GM23338 (cell line): ENCODE data around the gene SPRR2A. TPM values are rescaled to one million over a fixed set of nuclear protein-coding genes. Genes with fewer than 3 reads are reported as not detected.
A peak's percentile ranks its signal among the peaks of the same experiment; 100 is the strongest.

ENCODE experiments used
- ATAC-seq: fragments of 200-7000 bp; cut with Tn5 transposase; 3 replicates; pipeline ENCODE4 v1.9.1; 2020
- DNase-seq: peaks from one replicate; pipeline ENCODE4 v3.0.0-alpha.2; 2015; ENCODE audit warnings: low spot score
- H2AFZ ChIP-seq: fragments of 200-600 bp; sonication (generic); 2 replicates; pipeline ENCODE4 v1.8.0; 2016; ENCODE audit warnings: antibody characterized with exemption, mild to moderate bottlenecking, moderate library complexity
- H3F3A ChIP-seq: fragments of 200-600 bp; sonication (generic); replicated peaks from 2 replicates; pipeline ENCODE4 v1.8.0; 2017; ENCODE audit warnings: antibody characterized with exemption, mixed run types, low read depth
- H3K27ac ChIP-seq: fragments of 200-600 bp; sonication (generic); 2 replicates; pipeline ENCODE4 v1.6.1; 2016; ENCODE audit warnings: low read depth
- H3K27me3 ChIP-seq: fragments of 200-600 bp; sonication (generic); 2 replicates; pipeline ENCODE4 v1.8.0; 2016; ENCODE audit warnings: mild to moderate bottlenecking, mixed run types, moderate library complexity; ENCODE audit not compliant: insufficient read depth
- H3K36me3 ChIP-seq: fragments of 200-600 bp; sonication (generic); 2 replicates; pipeline ENCODE4 v1.8.0; 2016; ENCODE audit warnings: mild to moderate bottlenecking; ENCODE audit not compliant: insufficient read depth
- H3K4me1 ChIP-seq: fragments of 200-600 bp; sonication (generic); 2 replicates; pipeline ENCODE4 v1.8.0; 2016; ENCODE audit warnings: mild to moderate bottlenecking, moderate library complexity; ENCODE audit not compliant: insufficient read depth
- H3K4me2 ChIP-seq: fragments of 200-600 bp; sonication (generic); 2 replicates; pipeline ENCODE4 v1.7.1; 2017; ENCODE audit warnings: mixed run types
- H3K4me3 ChIP-seq: fragments of 200-600 bp; sonication (generic); 2 replicates; pipeline ENCODE4 v1.6.1; 2016; ENCODE audit warnings: mixed run types
- H3K79me2 ChIP-seq: fragments of 200-600 bp; sonication (generic); replicated peaks from 2 replicates; pipeline ENCODE4 v1.8.0; 2017; ENCODE audit warnings: mild to moderate bottlenecking; ENCODE audit not compliant: insufficient read depth
- H3K9me2 ChIP-seq: fragments of 200-600 bp; sonication (generic); 2 replicates; pipeline ENCODE4 v1.8.0; 2017; ENCODE audit not compliant: insufficient read depth
- H4K20me1 ChIP-seq: fragments of 200-600 bp; sonication (generic); replicated peaks from 2 replicates; pipeline ENCODE4 v1.8.0; 2017; ENCODE audit warnings: mild to moderate bottlenecking; ENCODE audit not compliant: insufficient read depth
- H3K27ac Mint-ChIP-seq: 2 replicates; pipeline ENCODE4 v1.8.0; 2020; ENCODE audit warnings: inconsistent platforms, mild to moderate bottlenecking, moderate library complexity, mixed read lengths
- H3K27me3 Mint-ChIP-seq: 3 replicates; pipeline ENCODE4 v1.8.0; 2022; ENCODE audit warnings: low read depth, mild to moderate bottlenecking, moderate library complexity, mixed read lengths, inconsistent platforms; ENCODE audit not compliant: insufficient read depth, poor library complexity
- H3K36me3 Mint-ChIP-seq: 3 replicates; pipeline ENCODE4 v1.8.0; 2021; ENCODE audit warnings: low read depth, mild to moderate bottlenecking, inconsistent platforms, moderate library complexity, mixed read lengths
- H3K4me1 Mint-ChIP-seq: 3 replicates; pipeline ENCODE4 v1.8.0; 2020; ENCODE audit warnings: mild to moderate bottlenecking, inconsistent platforms, mixed read lengths
- H3K4me3 Mint-ChIP-seq: 3 replicates; pipeline ENCODE4 v1.8.0; 2021; ENCODE audit warnings: moderate library complexity, mild to moderate bottlenecking, inconsistent platforms, mixed read lengths
- H3K9me3 Mint-ChIP-seq: 3 replicates; pipeline ENCODE4 v1.8.0; 2020; ENCODE audit warnings: moderate library complexity, mild to moderate bottlenecking, inconsistent platforms, mixed read lengths
- CREB1 ChIP-seq: fragments of 250-450 bp; sonication (Bioruptor Pico); IDR thresholded peaks from 2 replicates; pipeline ENCODE4 v1.5.0; 2020; ENCODE audit warnings: low read depth, mild to moderate bottlenecking, moderate library complexity
- CTCF ChIP-seq, 2 experiments: fragments of 200-600 bp in 1 of 2; sonication (generic) in 1 of 2; conservative IDR thresholded peaks; 2 replicates each; pipeline versions ENCODE4 v1.5.1 to v1.6.1; 2016 to 2017; ENCODE audit warnings: antibody characterized with exemption in 2 of 2, low read depth in 2 of 2, mild to moderate bottlenecking in 2 of 2, moderate library complexity in 1 of 2
- EZH2 ChIP-seq: fragments of 200-600 bp; sonication (generic); IDR thresholded peaks from one replicate; pipeline ENCODE4 v1.8.0; 2017; ENCODE audit warnings: antibody characterized with exemption, mild to moderate bottlenecking, low read depth; ENCODE audit not compliant: unreplicated experiment
- EZH2phosphoT487 ChIP-seq: fragments of 200-600 bp; sonication (generic); IDR thresholded peaks from one replicate; pipeline ENCODE4 v1.8.1; 2018; ENCODE audit warnings: antibody characterized with exemption; ENCODE audit not compliant: unreplicated experiment
- JUNB ChIP-seq: IDR thresholded peaks from one replicate; pipeline ENCODE4 v1.6.1; 2016; ENCODE audit warnings: antibody characterized with exemption; ENCODE audit not compliant: unreplicated experiment
- NANOG ChIP-seq: IDR thresholded peaks from 2 replicates; pipeline ENCODE4 v1.6.1; 2016; ENCODE audit warnings: antibody characterized with exemption, borderline replicate concordance
- POLR2AphosphoS5 ChIP-seq: IDR thresholded peaks from 2 replicates; pipeline ENCODE4 v1.6.1; 2016; ENCODE audit warnings: antibody characterized with exemption, low read depth
- STAT1 ChIP-seq: IDR thresholded peaks from one replicate; pipeline ENCODE4 v1.6.1; 2016; ENCODE audit warnings: antibody characterized with exemption; ENCODE audit not compliant: unreplicated experiment
- ZNF114 ChIP-seq: fragments of 250-450 bp; sonication (Bioruptor Pico); IDR thresholded peaks from 2 replicates; pipeline ENCODE4 v1.5.0; 2020; ENCODE audit warnings: mild to moderate bottlenecking, moderate library complexity
- ZNF331 ChIP-seq: fragments of 250-450 bp; sonication (Bioruptor Pico); IDR thresholded peaks from 2 replicates; pipeline ENCODE4 v1.5.0; 2020; ENCODE audit warnings: low read depth, mild to moderate bottlenecking, moderate library complexity
- ZNF462 ChIP-seq: fragments of 250-450 bp; sonication (Bioruptor Pico); IDR thresholded peaks from 2 replicates; pipeline ENCODE4 v1.5.0; 2020; ENCODE audit warnings: mild to moderate bottlenecking, moderate library complexity
- polyA plus RNA-seq: library from polyadenylated mRNA; unstranded; fragments of >200 nt; fragmentation: Nextera tagmentation; extraction: Ambion mirVana; gene quantifications from 2 replicates; pipeline ENCODE4 v1.2.1, GENCODE V29; 2016
- total RNA-seq: library from RNA; depleted of rRNA; stranded (reverse); fragments of >200 nt; shearing (Covaris generic); gene quantifications from 2 replicates; pipeline ENCODE4 v1.2.3, GENCODE V29; 2014
- TF ChIP-seq, protein P1 (sequence below): IDR thresholded peaks from one replicate; pipeline ENCODE4 v1.6.1; 2018; ENCODE audit warnings: antibody characterized with exemption; ENCODE audit not compliant: unreplicated experiment
- TF ChIP-seq, protein P2 (sequence below): IDR thresholded peaks from 2 replicates; pipeline ENCODE4 v1.6.1; 2016; ENCODE audit warnings: antibody characterized with exemption

The SPRR2A gene
- total and polyA plus RNA-seq, 2 experiments from 2014 or later: not detected

DNA sequence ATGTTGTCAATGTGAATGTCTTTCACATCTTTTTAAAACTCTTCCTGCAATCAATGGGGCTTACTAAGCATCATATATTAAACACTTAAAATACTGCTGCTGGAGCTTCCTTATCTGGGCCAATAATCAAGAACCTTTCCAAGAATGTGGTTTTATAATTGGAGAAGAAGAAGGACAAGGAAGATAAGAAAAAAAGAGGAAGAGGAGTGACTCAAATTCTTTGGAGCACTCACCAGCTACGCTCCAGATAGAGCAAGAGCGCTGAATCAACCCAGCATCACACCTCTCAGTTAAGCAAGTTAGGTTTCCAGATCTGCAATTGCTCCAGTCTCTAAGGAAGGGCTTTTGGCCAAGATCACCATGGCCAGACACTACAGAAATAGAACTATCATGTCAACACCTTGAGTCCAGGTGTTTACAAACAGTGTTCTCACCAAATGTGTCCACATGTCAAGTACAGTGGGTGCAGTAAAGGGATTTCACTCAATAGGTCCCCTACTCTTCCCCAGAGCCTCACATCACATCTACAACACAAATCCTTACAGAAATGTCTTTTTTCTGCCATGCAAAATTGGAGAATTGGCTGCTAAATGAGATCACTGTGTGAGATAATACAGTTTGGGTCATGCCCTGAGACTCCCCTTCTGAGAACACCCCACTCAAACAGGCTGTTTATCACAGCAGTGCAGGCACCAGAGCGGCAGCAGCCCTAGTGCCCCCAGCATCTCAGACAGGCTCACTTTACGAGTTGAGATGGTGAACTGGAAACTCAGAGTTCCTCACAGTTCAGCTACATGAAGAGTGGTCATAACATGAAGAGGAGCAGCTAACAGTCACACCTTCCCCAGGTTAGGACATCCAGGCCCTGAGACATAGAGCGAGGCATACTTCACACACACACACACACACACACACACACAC is 15.8 kb upstream of the SPRR2A start:
- Mint-ChIP-seq H3K36me3 (no peaks in the 10 kb centered on the region), H3K4me3 (no peak overlapping the region), H3K4me1 (no peaks in the 10 kb centered on the region), H3K9me3 (no peaks in the 10 kb centered on the region), H3K27ac (no peak overlapping the region), H3K27me3 (no peaks in the 10 kb centered on the region)
- no peak for DNase-seq
- no peak overlapping the region for H3K4me3 ChIP-seq
- H3F3A ChIP-seq: no peaks in the 10 kb centered on the region
- no peaks in the 10 kb centered on the region for H3K9me2 ChIP-seq
- H4K20me1 ChIP-seq: no peaks in the 10 kb centered on the region
- no peaks in the 10 kb centered on the region for H3K36me3 ChIP-seq
- no peak overlapping the region for H3K4me2 ChIP-seq
- H3K79me2 ChIP-seq: no peaks in the 10 kb centered on the region
- no peaks in the 10 kb centered on the region for H3K4me1 ChIP-seq
- ATAC-seq: no peak
- TF ChIP-seq ZNF331 (CRISPR knock-in tag): no peak
- TF ChIP-seq CREB1 (CRISPR knock-in tag): no peak
- no peak for TF ChIP-seq EZH2
- TF ChIP-seq CTCF (conservative IDR thresholded peaks at IDR 0.05; ENCODE audit: low read depth in 2 of 2): no peak
- TF ChIP-seq, protein P1, sequence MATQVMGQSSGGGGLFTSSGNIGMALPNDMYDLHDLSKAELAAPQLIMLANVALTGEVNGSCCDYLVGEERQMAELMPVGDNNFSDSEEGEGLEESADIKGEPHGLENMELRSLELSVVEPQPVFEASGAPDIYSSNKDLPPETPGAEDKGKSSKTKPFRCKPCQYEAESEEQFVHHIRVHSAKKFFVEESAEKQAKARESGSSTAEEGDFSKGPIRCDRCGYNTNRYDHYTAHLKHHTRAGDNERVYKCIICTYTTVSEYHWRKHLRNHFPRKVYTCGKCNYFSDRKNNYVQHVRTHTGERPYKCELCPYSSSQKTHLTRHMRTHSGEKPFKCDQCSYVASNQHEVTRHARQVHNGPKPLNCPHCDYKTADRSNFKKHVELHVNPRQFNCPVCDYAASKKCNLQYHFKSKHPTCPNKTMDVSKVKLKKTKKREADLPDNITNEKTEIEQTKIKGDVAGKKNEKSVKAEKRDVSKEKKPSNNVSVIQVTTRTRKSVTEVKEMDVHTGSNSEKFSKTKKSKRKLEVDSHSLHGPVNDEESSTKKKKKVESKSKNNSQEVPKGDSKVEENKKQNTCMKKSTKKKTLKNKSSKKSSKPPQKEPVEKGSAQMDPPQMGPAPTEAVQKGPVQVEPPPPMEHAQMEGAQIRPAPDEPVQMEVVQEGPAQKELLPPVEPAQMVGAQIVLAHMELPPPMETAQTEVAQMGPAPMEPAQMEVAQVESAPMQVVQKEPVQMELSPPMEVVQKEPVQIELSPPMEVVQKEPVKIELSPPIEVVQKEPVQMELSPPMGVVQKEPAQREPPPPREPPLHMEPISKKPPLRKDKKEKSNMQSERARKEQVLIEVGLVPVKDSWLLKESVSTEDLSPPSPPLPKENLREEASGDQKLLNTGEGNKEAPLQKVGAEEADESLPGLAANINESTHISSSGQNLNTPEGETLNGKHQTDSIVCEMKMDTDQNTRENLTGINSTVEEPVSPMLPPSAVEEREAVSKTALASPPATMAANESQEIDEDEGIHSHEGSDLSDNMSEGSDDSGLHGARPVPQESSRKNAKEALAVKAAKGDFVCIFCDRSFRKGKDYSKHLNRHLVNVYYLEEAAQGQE: no peak
- TF ChIP-seq ZNF114 (CRISPR knock-in tag): no peak
- no peak for TF ChIP-seq JUNB
- TF ChIP-seq STAT1: no peak
- TF ChIP-seq ZNF462 (CRISPR knock-in tag): no peak
- no peak for TF ChIP-seq EZH2phosphoT487
- TF ChIP-seq, protein P2, sequence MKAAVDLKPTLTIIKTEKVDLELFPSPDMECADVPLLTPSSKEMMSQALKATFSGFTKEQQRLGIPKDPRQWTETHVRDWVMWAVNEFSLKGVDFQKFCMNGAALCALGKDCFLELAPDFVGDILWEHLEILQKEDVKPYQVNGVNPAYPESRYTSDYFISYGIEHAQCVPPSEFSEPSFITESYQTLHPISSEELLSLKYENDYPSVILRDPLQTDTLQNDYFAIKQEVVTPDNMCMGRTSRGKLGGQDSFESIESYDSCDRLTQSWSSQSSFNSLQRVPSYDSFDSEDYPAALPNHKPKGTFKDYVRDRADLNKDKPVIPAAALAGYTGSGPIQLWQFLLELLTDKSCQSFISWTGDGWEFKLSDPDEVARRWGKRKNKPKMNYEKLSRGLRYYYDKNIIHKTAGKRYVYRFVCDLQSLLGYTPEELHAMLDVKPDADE: no peak
- TF ChIP-seq NANOG: no peak
- no peak for TF ChIP-seq POLR2AphosphoS5
- H2AFZ ChIP-seq: peak overlapping the region; percentile 34; the same call in 1 of the 2 replicates
- H3K27me3 ChIP-seq: no peaks in the 10 kb centered on the region
- no peak overlapping the region for H3K27ac ChIP-seq
